Brain microvascular endothelial cell (primary cell): ENCODE measurements around the gene TMPRSS13.

ENCODE experiments used
- DNase-seq: peaks from one replicate; pipeline ENCODE4 v3.0.0-alpha.2; 2020
- H3K27ac ChIP-seq: fragments of 250-450 bp; sonication (Bioruptor Pico); 2 replicates; pipeline ENCODE4 v1.5.1; 2020; ENCODE audit warnings: mild to moderate bottlenecking, moderate library complexity
- H3K27me3 ChIP-seq: fragments of 250-450 bp; sonication (Bioruptor Pico); replicated peaks from 2 replicates; pipeline ENCODE4 v1.5.1; 2020; ENCODE audit warnings: mild to moderate bottlenecking
- H3K36me3 ChIP-seq: fragments of 250-450 bp; sonication (Bioruptor Pico); replicated peaks from 2 replicates; pipeline ENCODE4 v1.5.1; 2020; ENCODE audit warnings: mild to moderate bottlenecking
- H3K4me3 ChIP-seq: 2 replicates; pipeline ENCODE4 v1.5.1; 2011; ENCODE audit warnings: low read depth, mild to moderate bottlenecking, control low read depth, low read length, moderate library complexity
- CTCF ChIP-seq: IDR thresholded peaks from 2 replicates; pipeline ENCODE4 v1.5.1; 2011; ENCODE audit warnings: low read depth, mild to moderate bottlenecking, moderate library complexity, low read length, control low read depth, inconsistent platforms; ENCODE audit errors: missing control alignments
- in situ Hi-C: cut with HindIII; loops from 2 replicates; pipeline ENCODE4 v1.10.0; 2017; ENCODE audit warnings: low sequenced_read_pairs, low pct_ligation_motif_present

TMPRSS13 gene

DNA sequence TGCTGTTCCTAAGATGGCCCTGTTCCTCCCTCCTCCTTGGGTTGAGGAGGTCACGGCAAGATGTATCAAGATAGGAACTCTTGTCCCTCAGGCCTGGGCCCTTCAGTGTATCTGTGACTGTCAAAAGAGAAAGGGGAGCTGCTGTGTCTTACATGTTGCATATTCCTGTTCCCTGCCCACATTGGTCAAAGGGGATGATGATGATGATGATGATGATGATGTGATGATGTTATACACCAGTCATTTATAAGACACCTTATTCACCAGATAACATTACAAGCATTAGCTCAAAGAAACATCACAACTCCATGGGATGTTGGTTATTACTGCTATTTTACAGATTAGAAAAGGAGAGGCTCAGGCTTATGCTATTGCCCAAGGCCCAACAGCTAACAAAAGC, 66.4 kb downstream of the TMPRSS13 start:
- Histone ChIP-seq H3K27ac (no peak overlapping the region), H3K36me3 (no peaks in the 10 kb centered on the region), H3K27me3 (no peaks in the 10 kb centered on the region), H3K4me3 (no peak overlapping the region)
- no peak for TF ChIP-seq CTCF
- in situ Hi-C loops = no loop called here
- DNase-seq = no peak

DNA sequence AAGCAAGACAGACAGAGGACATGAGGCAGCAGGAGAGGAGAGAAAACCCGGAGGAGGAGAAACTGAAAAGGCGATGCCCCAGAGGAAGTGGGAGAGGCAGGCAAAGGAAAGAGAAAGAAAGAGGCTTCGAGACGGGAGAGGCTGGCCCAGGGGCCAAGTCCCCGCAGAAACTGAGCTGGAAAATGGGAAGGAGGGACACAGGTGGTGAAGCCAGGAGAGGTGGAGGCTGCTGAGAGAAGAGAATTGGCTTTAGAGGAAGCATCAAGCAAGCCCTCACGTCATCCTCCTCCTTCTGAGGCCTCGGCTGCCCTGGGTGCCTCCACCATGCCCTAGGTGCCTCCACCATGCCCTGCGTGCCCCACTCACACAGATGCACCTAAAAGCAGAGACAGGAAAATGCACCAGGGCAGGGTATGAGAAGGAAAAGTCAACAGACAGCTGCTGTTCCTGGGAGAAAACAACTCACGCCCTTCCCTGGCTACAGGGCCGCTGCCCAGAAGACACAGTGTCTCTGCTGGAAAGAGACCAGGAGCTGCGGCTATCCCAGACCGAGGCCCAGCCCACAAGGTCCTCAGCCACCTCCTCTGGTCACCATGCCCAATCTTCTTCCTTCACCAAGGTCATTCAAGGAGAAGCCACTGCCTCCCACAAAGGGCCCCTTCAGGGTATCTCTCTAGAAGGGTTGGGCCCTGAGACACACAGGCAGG, 67.0 kb downstream of the TMPRSS13 start:
- no peak for TF ChIP-seq CTCF
- in situ Hi-C loops = no loop called here
- Histone ChIP-seq H3K27me3 (no peaks in the 10 kb centered on the region), H3K27ac (no peak overlapping the region), H3K4me3 (no peak overlapping the region), H3K36me3 (no peaks in the 10 kb centered on the region)
- DNase-seq = no peak

- Histone ChIP-seq H3K4me3 (no peak overlapping the region), H3K27ac (no peak overlapping the region), H3K36me3 (no peaks in the 10 kb centered on the region), H3K27me3 (no peaks in the 10 kb centered on the region)
- no peak for DNase-seq
- in situ Hi-C loops = no loop called here
- TF ChIP-seq CTCF = no peak
Measured at GRCh38 chr11:117861151-117862018, 67.8 kb downstream of the TMPRSS13 start.

DNA sequence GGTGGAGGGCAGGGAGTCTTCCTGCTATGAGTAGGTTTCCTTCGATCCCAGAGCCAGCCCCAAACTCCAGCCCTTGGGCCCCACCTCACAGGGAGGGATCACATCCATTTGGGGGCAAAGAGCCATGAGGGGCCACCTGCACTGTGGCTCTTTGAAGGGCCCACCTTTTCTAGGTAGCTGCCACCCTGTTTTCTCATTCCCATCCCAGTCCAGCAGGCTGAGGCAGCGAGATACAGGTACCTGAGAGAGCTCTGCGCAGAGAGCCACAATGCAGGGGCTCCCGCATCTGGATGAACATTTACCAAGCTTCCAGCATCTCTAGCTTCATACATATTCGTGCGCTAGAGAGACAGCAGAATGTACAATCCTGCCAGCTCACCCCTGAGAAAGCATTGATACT, 69.1 kb downstream of the TMPRSS13 start:
- no peak overlapping the region for H3K4me3 ChIP-seq
- no peak for DNase-seq
- no peaks in the 10 kb centered on the region for H3K36me3 ChIP-seq
- H3K27me3 ChIP-seq = no peaks in the 10 kb centered on the region
- TF ChIP-seq CTCF = no peak
- in situ Hi-C loops = no loop called here
- H3K27ac ChIP-seq = no peak overlapping the region

GRCh38 chr11:117859488-117860112, 69.6 kb downstream of the TMPRSS13 start:
- no peak for TF ChIP-seq CTCF
- no peak overlapping the region for H3K4me3 ChIP-seq
- in situ Hi-C loops = no loop called here

More at GRCh38 chr11:117859488-117860112, 69.6 kb downstream of the TMPRSS13 start:
- H3K27ac ChIP-seq = no peak overlapping the region
- H3K36me3 ChIP-seq = no peaks in the 10 kb centered on the region
- no peak for DNase-seq
- no peaks in the 10 kb centered on the region for H3K27me3 ChIP-seq
